Kasumi-1 (cell line): ENCODE data around the gene GMCL1.
"Not testable (repeated sequence)": the region's sequence is repeated elsewhere in the genome, so short reads cannot be mapped to it uniquely, and the experiment has no call there.

Experiments used
- DNase-seq, 2 experiments: peaks; one replicate each; lab custom pipeline; 2025; lab: John Stamatoyannopoulos, UW

Gene GMCL1

GRCh38 chr2:69807821-69808540 lies 21.5 kb upstream of the GMCL1 start:
- no peak for DNase-seq

- DNase-seq: no peak
Observed at GRCh38 chr2:69810550-69810949, 18.9 kb upstream of the GMCL1 start.

GRCh38 chr2:69811018-69811417 lies 18.4 kb upstream of the GMCL1 start:
- DNase-seq: no peak

- DNase-seq: no peak
Observed at GRCh38 chr2:69811591-69811990, 17.9 kb upstream of the GMCL1 start.

GRCh38 chr2:69815717-69816116 lies 13.7 kb upstream of the GMCL1 start:
- no peak for DNase-seq

GRCh38 chr2:69816923-69817542 lies 12.4 kb upstream of the GMCL1 start:
- peak; percentile 91 to 93 for DNase-seq

- DNase-seq: no peak
Observed at GRCh38 chr2:69817729-69818501, 11.5 kb upstream of the GMCL1 start.

- DNase-seq: no peak
Observed at GRCh38 chr2:69827796-69828540, 1.5 kb upstream of the GMCL1 start.

GRCh38 chr2:69828938-69829255 lies 563 bp upstream of the GMCL1 start:
- DNase-seq: peak in 1 of 2 experiments; percentile 68

GRCh38 chr2:69830045-69830905 lies 815 bp downstream of the GMCL1 start:
- DNase-seq: peak; percentile 37 to 46

GRCh38 chr2:69830906-69831241 lies 1.4 kb downstream of the GMCL1 start:
- DNase-seq: not testable (repeated sequence)

GRCh38 chr2:69831354-69831905 lies 2.0 kb downstream of the GMCL1 start:
- DNase-seq: no peak

GRCh38 chr2:69833752-69834151 lies 4.3 kb downstream of the GMCL1 start:
- DNase-seq: no peak

- DNase-seq: no peak
Observed at GRCh38 chr2:69835666-69836065, 6.2 kb downstream of the GMCL1 start.

- DNase-seq: no peak
Observed at GRCh38 chr2:69836316-69836715, 6.9 kb downstream of the GMCL1 start.

GRCh38 chr2:69837533-69837932 lies 8.1 kb downstream of the GMCL1 start:
- no peak for DNase-seq

- DNase-seq: no peak
Observed at GRCh38 chr2:69843993-69844392, 14.5 kb downstream of the GMCL1 start.

- DNase-seq: no peak
Observed at GRCh38 chr2:69844560-69844959, 15.1 kb downstream of the GMCL1 start.

- DNase-seq: no peak
Observed at GRCh38 chr2:69846182-69847067, 17.0 kb downstream of the GMCL1 start.
